B cell (primary cell): ENCODE results near the gene GRN.

Source experiments
- EZH2 ChIP-seq: IDR thresholded peaks from 2 replicates; pipeline ENCODE4 v1.6.1; 2012; ENCODE audit warnings: borderline replicate concordance, low read depth, mild to moderate bottlenecking, moderate library complexity, low read length; ENCODE audit not compliant: insufficient read depth, poor library complexity, severe bottlenecking
- TF ChIP-seq, protein P1 (sequence below): fragments of 200-600 bp; IDR thresholded peaks from one replicate; pipeline ENCODE4 v1.8.0; 2022; ENCODE audit warnings: antibody characterized with exemption, mild to moderate bottlenecking

DNA sequence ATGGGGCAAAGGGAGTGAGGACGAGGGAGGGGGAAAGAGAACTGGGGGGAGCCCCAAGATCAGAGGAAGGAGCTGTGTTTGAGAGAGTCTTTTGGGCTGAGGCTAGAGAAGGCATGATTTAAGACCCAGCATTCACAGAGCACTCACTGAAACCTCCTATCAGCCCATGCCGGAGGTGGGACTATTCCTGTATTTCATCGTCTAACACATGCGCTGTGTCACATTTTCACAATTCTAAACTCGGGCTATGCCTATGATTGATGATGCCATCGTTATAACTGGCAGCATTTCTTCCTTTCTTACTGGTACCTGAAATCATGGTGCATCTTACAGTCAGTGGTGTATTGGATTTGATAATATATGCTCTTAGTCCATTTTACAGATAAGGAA lies 15.0 kb downstream of the GRN start:
- TF ChIP-seq, protein P1, sequence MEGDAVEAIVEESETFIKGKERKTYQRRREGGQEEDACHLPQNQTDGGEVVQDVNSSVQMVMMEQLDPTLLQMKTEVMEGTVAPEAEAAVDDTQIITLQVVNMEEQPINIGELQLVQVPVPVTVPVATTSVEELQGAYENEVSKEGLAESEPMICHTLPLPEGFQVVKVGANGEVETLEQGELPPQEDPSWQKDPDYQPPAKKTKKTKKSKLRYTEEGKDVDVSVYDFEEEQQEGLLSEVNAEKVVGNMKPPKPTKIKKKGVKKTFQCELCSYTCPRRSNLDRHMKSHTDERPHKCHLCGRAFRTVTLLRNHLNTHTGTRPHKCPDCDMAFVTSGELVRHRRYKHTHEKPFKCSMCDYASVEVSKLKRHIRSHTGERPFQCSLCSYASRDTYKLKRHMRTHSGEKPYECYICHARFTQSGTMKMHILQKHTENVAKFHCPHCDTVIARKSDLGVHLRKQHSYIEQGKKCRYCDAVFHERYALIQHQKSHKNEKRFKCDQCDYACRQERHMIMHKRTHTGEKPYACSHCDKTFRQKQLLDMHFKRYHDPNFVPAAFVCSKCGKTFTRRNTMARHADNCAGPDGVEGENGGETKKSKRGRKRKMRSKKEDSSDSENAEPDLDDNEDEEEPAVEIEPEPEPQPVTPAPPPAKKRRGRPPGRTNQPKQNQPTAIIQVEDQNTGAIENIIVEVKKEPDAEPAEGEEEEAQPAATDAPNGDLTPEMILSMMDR, result no peak
- TF ChIP-seq EZH2, result no peak
